HEK293 (cell line): Measurements from ENCODE around the gene GPR21.

Experiments used
- CTCF ChIA-PET: fragments of 350-600 bp; formaldehyde crosslinking; extraction: SDS; loops from one replicate; lab custom pipeline; 2021; ENCODE audit warnings: antibody characterized with exemption; lab: Yijun Ruan, JAX
- POLR2A ChIA-PET: fragments of 300-600 bp; formaldehyde crosslinking; extraction: SDS; loops from one replicate; lab custom pipeline; 2020; ENCODE audit warnings: antibody characterized with exemption, inconsistent platforms; lab: Yijun Ruan, JAX
- H3K27ac ChIP-seq: fragments of 200-500 bp; sonication (Bioruptor generic); 2 replicates; pipeline ENCODE4 v1.5.1; 2014; ENCODE audit warnings: low read depth, low read length, control low read depth, inconsistent platforms; ENCODE audit errors: extremely low read depth
- H3K36me3 ChIP-seq, 2 experiments: fragments of 200-500 bp in 1 of 2; sonication (Bioruptor generic) in 1 of 2; 1 replicate in 1 of 2; 2 replicates in 1 of 2; pipeline ENCODE4 v1.5.1; 2014 to 2017; ENCODE audit warnings: inconsistent platforms in 2 of 2, low read length in 2 of 2; ENCODE audit not compliant: control insufficient read depth in 2 of 2, insufficient read depth in 1 of 2
- H3K4me1 ChIP-seq: fragments of 200-500 bp; sonication (Bioruptor generic); 2 replicates; pipeline ENCODE4 v1.5.1; 2014; ENCODE audit warnings: mild to moderate bottlenecking, low read length, inconsistent platforms; ENCODE audit not compliant: control insufficient read depth, insufficient read depth
- H3K4me3 ChIP-seq: 2 replicates; pipeline ENCODE4 v1.5.1; 2011; ENCODE audit warnings: low read depth, mild to moderate bottlenecking, control low read depth, low read length, moderate library complexity
- H3K9me3 ChIP-seq: fragments of 200-500 bp; sonication (Bioruptor generic); 2 replicates; pipeline ENCODE4 v1.5.1; 2014; ENCODE audit warnings: low read depth, low read length, inconsistent platforms; ENCODE audit not compliant: control insufficient read depth, insufficient read depth
- ELK4 ChIP-seq: IDR thresholded peaks from 2 replicates; pipeline ENCODE4 v1.6.1; 2011; ENCODE audit warnings: mild to moderate bottlenecking, low read depth, low read length, borderline replicate concordance
- GLI4 ChIP-seq: fragments of 450-650 bp; formaldehyde crosslinking; IDR thresholded peaks from 2 replicates; pipeline ENCODE4 v1.5.1; 2016; ENCODE audit warnings: missing biosample characterization, missing genetic modification characterization
- PBX3 ChIP-seq: sonication (generic); formaldehyde crosslinking; IDR thresholded peaks from 2 replicates; pipeline ENCODE4 v1.8.1; 2022; ENCODE audit warnings: mild to moderate bottlenecking, moderate library complexity, missing genetic modification reagents
- PRDM1 ChIP-seq: fragments of 450-650 bp; formaldehyde crosslinking; IDR thresholded peaks from 2 replicates; pipeline ENCODE4; 2016; ENCODE audit warnings: missing biosample characterization, missing genetic modification characterization
- SALL2 ChIP-seq: fragments of 450-650 bp; formaldehyde crosslinking; IDR thresholded peaks from 2 replicates; pipeline ENCODE4 v1.5.0; 2017; ENCODE audit warnings: missing biosample characterization, mild to moderate bottlenecking, missing genetic modification characterization, borderline replicate concordance
- SCRT2 ChIP-seq: fragments of 450-650 bp; formaldehyde crosslinking; IDR thresholded peaks from 2 replicates; pipeline ENCODE4 v1.5.1; 2016; ENCODE audit warnings: missing biosample characterization, missing genetic modification characterization
- WT1 ChIP-seq: fragments of 450-650 bp; formaldehyde crosslinking; IDR thresholded peaks from 2 replicates; pipeline ENCODE4 v1.5.1; 2016; ENCODE audit warnings: missing biosample characterization, missing genetic modification characterization
- ZBTB44 ChIP-seq: fragments of 450-650 bp; IDR thresholded peaks from 2 replicates; pipeline ENCODE4 v1.5.1; 2018; ENCODE audit warnings: missing biosample characterization, mild to moderate bottlenecking, missing genetic modification characterization
- ZFP37 ChIP-seq: fragments of 450-650 bp; formaldehyde crosslinking; IDR thresholded peaks from 2 replicates; pipeline ENCODE4 v1.5.1; 2016; ENCODE audit warnings: missing biosample characterization, missing genetic modification characterization
- ZNF140 ChIP-seq: fragments of 450-650 bp; formaldehyde crosslinking; IDR thresholded peaks from 2 replicates; pipeline ENCODE4 v1.5.1; 2016; ENCODE audit warnings: missing biosample characterization, missing genetic modification characterization
- ZNF148 ChIP-seq: fragments of 450-650 bp; formaldehyde crosslinking; IDR thresholded peaks from 2 replicates; pipeline ENCODE4 v1.5.0; 2017; ENCODE audit warnings: missing biosample characterization, missing genetic modification characterization, borderline replicate concordance
- ZNF510 ChIP-seq: fragments of 450-650 bp; formaldehyde crosslinking; IDR thresholded peaks from 2 replicates; pipeline ENCODE4 v1.5.1; 2018; ENCODE audit warnings: mild to moderate bottlenecking, missing genetic modification characterization, missing biosample characterization; ENCODE audit not compliant: insufficient replicate concordance
- ZNF518A ChIP-seq: fragments of 450-650 bp; formaldehyde crosslinking; conservative IDR thresholded peaks from 2 replicates; pipeline ENCODE4 v1.5.1; 2016; ENCODE audit warnings: low read depth, missing biosample characterization, missing genetic modification characterization
- ZNF548 ChIP-seq: fragments of 450-650 bp; formaldehyde crosslinking; IDR thresholded peaks from 2 replicates; pipeline ENCODE4 v1.5.1; 2016; ENCODE audit warnings: missing biosample characterization, missing genetic modification characterization
- ZNF596 ChIP-seq: fragments of 450-650 bp; IDR thresholded peaks from 2 replicates; pipeline ENCODE4 v1.5.0; 2018; ENCODE audit warnings: missing biosample characterization, mild to moderate bottlenecking, missing genetic modification characterization, moderate library complexity
- ZNF600 ChIP-seq: fragments of 450-650 bp; formaldehyde crosslinking; IDR thresholded peaks from 2 replicates; pipeline ENCODE4 v1.5.1; 2016; ENCODE audit warnings: missing biosample characterization, missing genetic modification characterization
- ZNF658 ChIP-seq: fragments of 450-650 bp; formaldehyde crosslinking; IDR thresholded peaks from 2 replicates; pipeline ENCODE4; 2016; ENCODE audit warnings: missing biosample characterization, missing genetic modification characterization
- ZNF701 ChIP-seq: fragments of 450-650 bp; formaldehyde crosslinking; IDR thresholded peaks from 2 replicates; pipeline ENCODE4 v1.5.1; 2016; ENCODE audit warnings: missing biosample characterization, missing genetic modification characterization
- TF ChIP-seq, protein P1 (sequence below): fragments of 450-650 bp; formaldehyde crosslinking; optimal IDR thresholded peaks from 2 replicates; pipeline ENCODE3; 2016; ENCODE audit warnings: missing biosample characterization, mild to moderate bottlenecking, missing genetic modification characterization

Gene GPR21

GRCh38 chr9:123063896-123064295 lies 30.4 kb downstream of the GPR21 start:
- CTCF ChIA-PET: interaction anchor here (0.8 kb wide), 1 partner anchor 714 kb away, joined by 3 read pairs; no protein-coding TSS in a partner anchor
- Histone ChIP-seq H3K27ac (no peak overlapping the region), H3K9me3 (no peaks in the 10 kb centered on the region)
- TF ChIP-seq ZNF518A (tag by site-specific recombination): no peak
- TF ChIP-seq ZBTB44: no peak
- peak; percentile 63; the same call in 1 of the 2 replicates for TF ChIP-seq ZNF596
- no peak for TF ChIP-seq WT1
- peak; percentile 98 for TF ChIP-seq PRDM1 (tag by site-specific recombination)
- TF ChIP-seq, all 188 proteins: peak for 2
- H3K36me3 ChIP-seq: peaks cover 6 to 44% of the 10 kb centered on the region in 2 experiments
- POLR2A ChIA-PET: no interaction called here
- no peak overlapping the region for H3K4me3 ChIP-seq
- H3K4me1 ChIP-seq: no peaks in the 10 kb centered on the region

- CTCF ChIA-PET: no interaction called here
- Histone ChIP-seq H3K36me3 (peaks cover 6 to 46% of the 10 kb centered on the region in 2 experiments), H3K9me3 (no peaks in the 10 kb centered on the region), H3K27ac (no peak overlapping the region), H3K4me1 (no peaks in the 10 kb centered on the region), H3K4me3 (no peak overlapping the region)
- POLR2A ChIA-PET: no interaction called here
- no peak for TF ChIP-seq ZNF600 (tag by site-specific recombination)
- TF ChIP-seq, protein P1, sequence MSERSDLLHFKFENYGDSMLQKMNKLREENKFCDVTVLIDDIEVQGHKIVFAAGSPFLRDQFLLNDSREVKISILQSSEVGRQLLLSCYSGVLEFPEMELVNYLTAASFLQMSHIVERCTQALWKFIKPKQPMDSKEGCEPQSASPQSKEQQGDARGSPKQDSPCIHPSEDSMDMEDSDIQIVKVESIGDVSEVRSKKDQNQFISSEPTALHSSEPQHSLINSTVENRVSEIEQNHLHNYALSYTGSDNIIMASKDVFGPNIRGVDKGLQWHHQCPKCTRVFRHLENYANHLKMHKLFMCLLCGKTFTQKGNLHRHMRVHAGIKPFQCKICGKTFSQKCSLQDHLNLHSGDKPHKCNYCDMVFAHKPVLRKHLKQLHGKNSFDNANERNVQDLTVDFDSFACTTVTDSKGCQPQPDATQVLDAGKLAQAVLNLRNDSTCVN (tag by site-specific recombination): no peak
- no peak for TF ChIP-seq GLI4 (tag by site-specific recombination)
- TF ChIP-seq ZFP37 (tag by site-specific recombination): no peak
These were observed 31.2 kb downstream of the GPR21 start for GRCh38 chr9:123064716-123065115.

- POLR2A ChIA-PET: no interaction called here
- no peaks in the 10 kb centered on the region for H3K4me1 ChIP-seq
- H3K27ac ChIP-seq: no peak overlapping the region
- H3K4me3 ChIP-seq: no peak overlapping the region
- peaks cover 6 to 51% of the 10 kb centered on the region in 2 experiments for H3K36me3 ChIP-seq
- CTCF ChIA-PET: interaction anchor here (1.8 kb wide), 1 partner anchor 16 kb away, joined by 6 read pairs; no protein-coding TSS in a partner anchor
- H3K9me3 ChIP-seq: no peaks in the 10 kb centered on the region
- TF ChIP-seq ZNF658 (no peak), ZNF510 (tag by site-specific recombination) (no peak), SALL2 (tag by site-specific recombination) (no peak), SCRT2 (no peak), ZNF140 (no peak), ZNF548 (tag by site-specific recombination) (no peak), ELK4 (no peak), ZNF701 (no peak), ZNF148 (tag by site-specific recombination) (no peak), PBX3 (CRISPR knock-in tag) (no peak)
These were observed 31.7 kb downstream of the GPR21 start for GRCh38 chr9:123065196-123065595.
